Activated B cell treated with CpG ODN at 0.5 μM for 24 hours (primary cell): Measurements from ENCODE around the gene SIRPA. TPM values are rescaled to one million over a fixed set of nuclear protein-coding genes. Genes with fewer than 3 reads are reported as not detected.

Source experiments
- ATAC-seq: fragments of 200-7000 bp; cut with Tn5 transposase; one replicate; pipeline ENCODE4 v1.10.0; 2021; ENCODE audit warnings: low read depth, mild to moderate bottlenecking, moderate library complexity
- CTCF ChIA-PET: fragments of 350-600 bp; sonication (Branson Sonifier 250); formaldehyde crosslinking; loops from one replicate; lab custom pipeline; 2021; ENCODE audit warnings: antibody characterized with exemption; lab: Charles Lee
- POLR2A ChIA-PET: fragments of 350-600 bp; sonication (Branson Sonifier 250); formaldehyde crosslinking; loops from one replicate; lab custom pipeline; 2021; ENCODE audit warnings: antibody characterized with exemption; lab: Charles Lee
- DNase-seq: peaks from one replicate; pipeline ENCODE4 v3.0.0; 2022
- H3K27ac Mint-ChIP-seq: one replicate; pipeline ENCODE4 v1.8.0; 2020; ENCODE audit warnings: mixed read lengths
- H3K27me3 Mint-ChIP-seq: one replicate; pipeline ENCODE4 v1.8.0; 2021; ENCODE audit warnings: mixed read lengths
- H3K36me3 Mint-ChIP-seq: one replicate; pipeline ENCODE4 v1.8.0; 2021; ENCODE audit warnings: low read depth, mixed read lengths
- H3K4me1 Mint-ChIP-seq: one replicate; pipeline ENCODE4 v1.8.0; 2021; ENCODE audit warnings: mixed read lengths
- H3K4me3 Mint-ChIP-seq: one replicate; pipeline ENCODE4 v1.8.0; 2020; ENCODE audit warnings: mild to moderate bottlenecking, mixed read lengths
- H3K9me3 Mint-ChIP-seq: one replicate; pipeline ENCODE4 v1.8.0; 2020; ENCODE audit warnings: mixed read lengths
- CTCF ChIP-seq: fragments of 200-600 bp; IDR thresholded peaks from one replicate; pipeline ENCODE4 v1.8.0; 2022; ENCODE audit warnings: antibody characterized with exemption, mild to moderate bottlenecking
- intact Hi-C: fragments of 100-400 bp; cut with micrococcal nuclease; formaldehyde crosslinking; loops from one replicate; pipeline ENCODE4 v1.15.1; 2024
- total RNA-seq: library from RNA; stranded (reverse); gene quantifications from 2 replicates; pipeline ENCODE4 v1.2.3, GENCODE V29; 2022

SIRPA gene
- total RNA-seq, 1 donor from 2014 or later: 10.1 TPM

GRCh38 chr20:1866834-1867233 lies 28.4 kb upstream of the SIRPA start:
- intact Hi-C loops: no loop called here
- POLR2A ChIA-PET: interaction anchor here (1.0 to 1.4 kb wide), 4 partner anchors 11 to 65 kb away, joined by 3 to 4 read pairs (median 3); no protein-coding TSS in a partner anchor
- Mint-ChIP-seq H3K4me3 (no peak overlapping the region), H3K27ac (peak overlapping the region; percentile 11), H3K36me3 (no peaks in the 10 kb centered on the region), H3K9me3 (no peaks in the 10 kb centered on the region), H3K27me3 (peaks cover 20% of the 10 kb centered on the region), H3K4me1 (peaks cover 51% of the 10 kb centered on the region)
- ATAC-seq (no peak), DNase-seq (no peak)
- CTCF ChIA-PET: interaction anchor here (1.9 kb wide), 1 partner anchor 64 kb away, joined by 6 read pairs; no protein-coding TSS in a partner anchor
- TF ChIP-seq CTCF: no peak

GRCh38 chr20:1867495-1868260 lies 27.5 kb upstream of the SIRPA start:
- Mint-ChIP-seq H3K36me3 (no peaks in the 10 kb centered on the region), H3K4me1 (peaks cover 59% of the 10 kb centered on the region), H3K9me3 (no peaks in the 10 kb centered on the region), H3K4me3 (no peak overlapping the region), H3K27me3 (peaks cover 19% of the 10 kb centered on the region), H3K27ac (no peak overlapping the region)
- TF ChIP-seq CTCF: no peak
- ATAC-seq (no peak), DNase-seq (no peak)
- CTCF ChIA-PET: interaction anchor here (0.7 to 1.9 kb wide), 2 partner anchors 63 to 65 kb away, joined by 3 to 6 read pairs; no protein-coding TSS in a partner anchor
- intact Hi-C loops: no loop called here
- POLR2A ChIA-PET: interaction anchor here (0.7 to 1.4 kb wide), 6 partner anchors 12 to 87 kb away, joined by 3 to 6 read pairs (median 4); no protein-coding TSS in a partner anchor

- Mint-ChIP-seq H3K36me3 (no peaks in the 10 kb centered on the region), H3K27me3 (peaks cover 14% of the 10 kb centered on the region), H3K4me3 (no peak overlapping the region), H3K4me1 (peaks cover 62% of the 10 kb centered on the region), H3K9me3 (no peaks in the 10 kb centered on the region), H3K27ac (peak overlapping the region; percentile 36)
- ATAC-seq (no peak), DNase-seq (no peak)
- no peak for TF ChIP-seq CTCF
- ChIA-PET POLR2A (no interaction called here), CTCF (no interaction called here)
- intact Hi-C loops: no loop called here
These were observed 26.4 kb upstream of the SIRPA start for GRCh38 chr20:1868856-1869255.

- POLR2A ChIA-PET: interaction anchor here (0.7 to 2.9 kb wide), 7 partner anchors 20 to 1037 kb away, joined by 3 to 28 read pairs (median 6); partner anchors contain the start of gene FAM110A
These were observed 24.9 kb upstream of the SIRPA start for GRCh38 chr20:1870323-1870722.

More at GRCh38 chr20:1870323-1870722, 24.9 kb upstream of the SIRPA start:
- intact Hi-C loops: loop anchor here (1.0 to 10.0 kb wide), 2 partner anchors 95 to 434 kb away; no protein-coding TSS in a partner anchor
- no peaks in the 10 kb centered on the region for H3K9me3 Mint-ChIP-seq
- peak overlapping the region; percentile 59 for H3K4me3 Mint-ChIP-seq
- CTCF ChIA-PET: interaction anchor here (1.1 to 4.5 kb wide), 5 partner anchors 12 to 68 kb away, joined by 4 to 36 read pairs (median 9); no protein-coding TSS in a partner anchor
- DNase-seq: no peak
- H3K27me3 Mint-ChIP-seq: peaks cover 11% of the 10 kb centered on the region
- no peak for TF ChIP-seq CTCF
- peak overlapping the region; percentile 79 for H3K27ac Mint-ChIP-seq
- H3K4me1 Mint-ChIP-seq: peaks cover 62% of the 10 kb centered on the region
- H3K36me3 Mint-ChIP-seq: no peaks in the 10 kb centered on the region
- ATAC-seq: no peak
